HTR-8/SVneo (cell line): Measurements from ENCODE around the gene SORD.
A peak's percentile ranks its signal among the peaks of the same experiment; 100 is the strongest.
"Not testable (repeated sequence)": the region's sequence is repeated elsewhere in the genome, so short reads cannot be mapped to it uniquely, and the experiment has no call there.

Experiments
- DNase-seq: peaks from one replicate; pipeline ENCODE4 v3.0.0; 2011; ENCODE audit warnings: low spot score, mixed read lengths; ENCODE audit not compliant: insufficient read length
- FAIRE-seq: peaks from 2 replicates; lab custom pipeline; 2011; peaks lifted over from hg19 to GRCh38; lab: Jason Lieb, UNC

The SORD gene

GRCh38 chr15:45022871-45023658, at the start of gene SORD:
SORD (plus strand) TSS chr15:45023195; CDS start chr15:45023284, 89 bp downstream.
- DNase-seq (peak; percentile 93), FAIRE-seq (no peak)

DNA sequence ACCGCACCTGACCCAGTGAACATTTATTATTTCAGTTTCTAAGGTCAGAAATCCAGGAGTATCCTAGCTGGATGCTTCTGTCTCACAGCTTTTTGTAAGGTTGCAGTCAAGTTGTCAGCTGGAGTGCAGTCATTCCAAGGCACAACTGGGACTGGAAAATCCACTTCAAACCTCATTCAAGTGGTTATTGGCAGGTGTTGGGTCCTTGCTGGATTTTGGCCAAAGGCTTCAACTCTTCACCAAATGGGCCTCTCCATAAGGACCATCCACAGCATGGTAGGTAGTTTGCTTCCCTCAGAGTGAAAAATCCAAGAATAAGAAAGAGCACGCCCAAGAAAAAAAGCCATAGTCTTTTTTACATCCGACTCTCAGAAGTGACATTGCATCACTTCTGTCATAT, 46.8 kb upstream of the SORD start:
- not testable (repeated sequence) for DNase-seq
- peak; percentile 13 for FAIRE-seq

DNA sequence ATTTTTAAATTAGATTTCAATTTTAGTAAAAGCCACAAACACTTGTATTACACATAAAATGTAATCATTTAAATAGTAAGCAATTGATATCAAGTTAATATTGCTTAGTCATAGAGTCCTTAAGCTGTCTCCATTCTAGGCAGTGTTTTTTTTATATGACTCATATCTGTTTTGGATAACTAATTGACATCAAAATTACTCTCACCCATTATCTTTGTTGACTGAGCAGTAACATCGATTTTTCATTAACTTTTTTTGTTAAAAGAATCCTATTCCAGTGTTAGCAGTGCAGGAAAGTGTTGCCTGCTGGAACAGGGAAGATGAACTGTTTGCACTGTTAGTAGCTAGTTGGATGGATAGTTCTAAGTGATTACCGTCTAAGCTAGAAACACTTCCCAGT, 45.2 kb upstream of the SORD start:
- not testable (repeated sequence) for DNase-seq, FAIRE-seq

GRCh38 chr15:44979617-44980339, 43.2 kb upstream of the SORD start:
- not testable (repeated sequence) for DNase-seq, FAIRE-seq

DNA sequence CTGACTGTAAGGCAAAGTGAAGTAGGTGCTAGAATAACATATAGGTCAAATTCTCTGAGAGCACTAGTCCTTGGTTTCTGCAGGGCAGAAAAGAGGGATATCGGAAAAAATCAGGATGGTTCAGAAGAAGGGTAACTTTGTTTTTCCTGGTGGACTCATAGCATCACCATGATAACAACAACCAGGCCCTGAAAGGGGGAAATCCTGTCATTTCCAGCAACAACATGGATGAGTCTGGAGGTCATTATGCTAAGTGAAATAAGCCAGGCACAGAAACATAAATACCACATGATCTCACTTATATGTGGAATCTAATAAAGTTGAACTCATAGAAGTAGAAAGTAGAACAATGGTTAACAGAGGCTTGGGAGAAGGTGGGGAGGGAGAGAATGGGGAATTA, 38.9 kb upstream of the SORD start:
- FAIRE-seq, DNase-seq: not testable (repeated sequence)

GRCh38 chr15:44986346-44987055, 36.5 kb upstream of the SORD start:
- DNase-seq, FAIRE-seq: not testable (repeated sequence)

- FAIRE-seq, DNase-seq: not testable (repeated sequence)
Observed at GRCh38 chr15:44987711-44988110, 35.3 kb upstream of the SORD start.

DNA sequence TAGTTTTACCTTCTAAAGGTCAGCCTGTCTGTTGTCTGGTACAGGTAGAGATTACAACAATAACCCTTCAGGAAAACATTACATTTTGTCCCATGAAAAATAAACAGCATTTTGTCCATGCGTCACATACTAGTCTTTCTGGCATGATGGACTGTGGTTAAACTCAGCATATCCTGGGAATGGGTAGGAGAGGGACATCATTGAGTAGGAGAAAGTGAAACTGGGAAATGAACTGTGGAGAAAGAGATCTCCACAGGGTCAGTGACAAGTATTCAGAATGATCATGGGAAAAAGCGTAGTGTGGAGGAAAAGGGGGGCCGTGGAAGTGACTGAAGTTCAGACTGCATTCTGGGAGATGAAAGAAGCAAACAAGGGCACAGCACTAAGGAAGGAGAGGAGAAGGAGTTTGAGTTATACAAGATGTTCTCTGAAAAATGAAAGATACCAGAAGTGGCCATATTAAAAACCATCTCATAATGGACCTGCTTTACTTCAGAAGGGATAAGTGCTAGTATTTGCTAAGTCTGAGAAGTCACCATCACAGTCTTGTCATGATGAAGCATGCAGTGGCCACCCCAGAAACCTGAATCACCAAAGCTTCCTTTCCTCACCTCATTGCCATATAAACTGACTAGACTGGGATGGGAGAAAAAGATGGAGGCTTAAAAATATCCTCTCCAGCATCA, 34.7 kb upstream of the SORD start:
- not testable (repeated sequence) for DNase-seq
- peak; percentile 79 for FAIRE-seq

GRCh38 chr15:44988870-44989219, 34.1 kb upstream of the SORD start:
- FAIRE-seq, DNase-seq: not testable (repeated sequence)

DNA sequence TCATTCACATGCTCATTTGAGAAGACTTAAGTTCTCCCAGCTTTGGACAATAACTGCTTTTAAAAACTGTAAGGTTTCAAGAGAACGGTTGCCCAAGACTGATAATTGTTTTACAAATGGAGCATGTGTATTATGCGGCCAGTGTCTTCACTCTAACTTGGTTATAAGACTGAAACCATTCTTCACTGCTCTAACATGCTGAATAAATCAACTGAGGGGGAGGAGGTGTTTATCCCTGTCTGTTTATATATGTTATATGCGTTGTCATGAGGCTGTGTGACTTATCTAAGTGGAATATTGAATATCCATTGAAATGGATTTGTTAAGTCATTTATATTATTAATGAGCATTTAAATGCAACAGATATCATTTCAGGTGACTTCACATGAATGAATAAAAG, 25.4 kb upstream of the SORD start:
- not testable (repeated sequence) for DNase-seq, FAIRE-seq

DNA sequence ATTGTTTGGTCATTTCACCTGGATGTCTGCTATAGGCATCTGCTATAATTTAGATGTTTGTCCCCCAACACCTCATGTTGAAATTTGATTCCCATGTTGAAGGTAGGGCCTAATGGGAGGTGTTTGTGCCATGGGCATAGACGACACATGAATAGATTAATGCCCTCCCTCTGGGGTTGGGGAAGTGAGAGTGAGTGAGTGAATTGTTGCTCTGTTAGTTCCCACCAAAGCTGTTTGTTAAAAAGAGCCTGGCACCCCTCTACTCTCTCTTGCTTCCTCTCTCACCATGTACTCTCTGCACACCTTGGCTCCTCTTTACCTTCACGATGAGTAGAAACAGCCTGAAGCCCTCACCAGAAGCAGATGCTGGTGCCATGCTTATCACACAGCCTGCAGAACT, 23.9 kb upstream of the SORD start:
- FAIRE-seq: no peak
- DNase-seq: no peak

DNA sequence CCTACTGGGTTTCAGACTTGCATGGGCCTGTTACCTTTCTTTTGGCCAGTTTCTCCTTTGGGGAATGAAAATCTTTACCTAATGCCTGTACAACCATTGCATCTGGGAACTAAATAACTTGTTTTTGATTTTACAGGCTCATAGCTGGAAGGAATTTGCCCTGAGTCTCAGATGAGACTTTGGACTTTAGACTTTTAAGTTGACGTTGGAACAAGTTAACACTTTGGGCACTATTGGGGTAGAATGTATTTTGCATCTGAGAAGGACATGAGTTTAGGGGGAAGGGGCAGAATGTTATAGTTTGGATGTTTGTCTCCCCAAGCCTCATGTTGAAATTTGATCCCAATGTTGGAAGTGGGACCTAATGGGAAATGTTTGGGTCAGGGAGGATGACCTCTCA, 21.8 kb upstream of the SORD start:
- not testable (repeated sequence) for FAIRE-seq, DNase-seq

GRCh38 chr15:45003731-45004410, 19.1 kb upstream of the SORD start:
- DNase-seq: not testable (repeated sequence)
- peak; percentile 26 for FAIRE-seq

DNA sequence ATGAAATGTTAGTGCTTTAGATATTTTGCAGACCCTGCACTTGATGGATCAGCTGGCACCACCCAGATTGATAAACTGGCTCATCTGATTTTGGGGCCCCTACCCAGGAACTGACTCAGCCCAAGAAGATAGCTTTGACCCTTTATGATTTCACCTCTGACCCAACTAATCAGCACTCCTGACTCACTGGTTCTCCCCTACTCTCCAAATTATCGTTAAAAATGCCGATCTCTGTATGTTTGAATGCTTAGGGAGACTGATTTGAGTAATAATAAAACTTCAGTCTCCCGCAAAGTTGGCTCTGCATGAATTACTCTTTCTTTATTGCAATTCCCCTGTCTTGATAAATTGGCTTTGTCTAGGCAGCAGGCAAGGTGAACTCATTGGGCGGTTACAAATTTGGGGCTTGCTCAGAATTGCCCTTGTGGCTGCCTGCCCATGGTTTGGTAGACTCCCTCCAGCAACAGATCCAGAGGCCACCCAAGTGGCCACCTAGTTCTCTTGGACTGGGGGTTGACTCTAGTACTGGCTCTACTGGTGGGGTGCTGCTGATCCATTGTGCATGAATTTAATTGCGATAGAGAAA, 18.3 kb upstream of the SORD start:
- DNase-seq, FAIRE-seq: not testable (repeated sequence)

GRCh38 chr15:45009046-45009445, 13.9 kb upstream of the SORD start:
- DNase-seq (no peak), FAIRE-seq (no peak)

GRCh38 chr15:45015114-45015513, 7.9 kb upstream of the SORD start:
- not testable (repeated sequence) for DNase-seq, FAIRE-seq

- not testable (repeated sequence) for FAIRE-seq, DNase-seq
Observed at GRCh38 chr15:45020222-45020900, 2.6 kb upstream of the SORD start.

GRCh38 chr15:45020901-45021259, 2.1 kb upstream of the SORD start:
- DNase-seq, FAIRE-seq: not testable (repeated sequence)

GRCh38 chr15:45021348-45021747, 1.6 kb upstream of the SORD start:
- DNase-seq (no peak), FAIRE-seq (no peak)
